GM19372 (cell line): ENCODE data around the gene RCOR1.
"Not testable (repeated sequence)": the region's sequence is repeated elsewhere in the genome, so short reads cannot be mapped to it uniquely, and the experiment has no call there.

Experiments
- ATAC-seq: cut with Tn5 transposase; IDR thresholded peaks from one replicate; pipeline ENCODE4 v1.9.1; 2021; ENCODE audit warnings: mild to moderate bottlenecking, low read depth, moderate library complexity; ENCODE audit not compliant: unreplicated experiment

RCOR1 gene

DNA sequence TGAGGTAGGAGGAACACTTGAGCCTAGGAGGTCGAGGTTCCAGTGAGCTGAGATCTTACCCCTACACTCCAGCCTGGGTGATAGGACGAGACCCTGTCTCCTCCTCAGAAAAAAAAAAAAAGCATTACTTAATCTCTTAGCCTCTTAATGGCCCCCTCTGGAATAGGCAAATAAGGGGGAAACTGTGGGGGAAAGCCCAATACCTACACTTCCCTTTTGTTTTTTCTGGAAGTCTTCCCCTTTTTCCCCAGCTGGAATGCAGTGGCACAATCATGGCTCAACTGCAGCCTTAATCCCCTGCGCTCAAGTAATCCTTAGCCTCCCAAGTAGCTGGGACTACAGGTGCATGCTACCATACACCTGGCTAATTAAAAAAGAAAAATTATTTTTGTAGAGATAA, 32.2 kb downstream of the RCOR1 start:
- no peak for ATAC-seq

DNA sequence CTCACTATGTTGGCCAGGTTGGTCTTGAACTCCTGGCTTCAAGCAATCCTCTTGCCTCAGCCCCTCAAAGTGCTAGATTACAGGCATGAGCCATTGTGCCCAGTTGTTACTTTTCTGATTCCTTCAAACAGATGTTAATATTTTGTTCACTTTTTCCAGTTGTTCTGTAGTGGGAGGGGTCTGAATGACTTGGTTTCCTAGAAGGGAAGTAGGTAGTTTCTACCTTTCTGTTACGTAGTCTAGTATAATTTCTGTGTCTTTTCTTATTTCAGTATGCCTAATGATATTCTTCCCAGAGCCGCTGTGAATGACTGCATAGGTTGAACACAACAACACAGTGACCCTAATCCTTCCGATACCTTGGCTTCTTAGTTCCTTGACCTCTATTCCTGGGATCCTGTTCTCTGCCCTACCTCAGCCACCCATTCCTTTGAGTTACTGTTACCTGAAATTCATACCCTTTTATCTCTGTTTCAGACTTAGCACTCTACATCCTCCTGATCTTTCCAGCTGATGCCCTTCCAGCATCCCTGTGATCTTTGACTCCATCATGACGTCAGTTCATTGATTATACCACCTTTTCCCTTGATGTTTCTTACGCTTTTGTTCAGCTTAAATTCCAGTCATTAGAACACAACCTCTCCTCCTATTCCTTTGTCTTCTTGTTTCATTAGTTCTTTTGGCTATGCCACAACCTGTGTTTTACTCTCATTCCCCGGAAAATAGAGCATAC, 33.3 kb downstream of the RCOR1 start:
- no peak for ATAC-seq

DNA sequence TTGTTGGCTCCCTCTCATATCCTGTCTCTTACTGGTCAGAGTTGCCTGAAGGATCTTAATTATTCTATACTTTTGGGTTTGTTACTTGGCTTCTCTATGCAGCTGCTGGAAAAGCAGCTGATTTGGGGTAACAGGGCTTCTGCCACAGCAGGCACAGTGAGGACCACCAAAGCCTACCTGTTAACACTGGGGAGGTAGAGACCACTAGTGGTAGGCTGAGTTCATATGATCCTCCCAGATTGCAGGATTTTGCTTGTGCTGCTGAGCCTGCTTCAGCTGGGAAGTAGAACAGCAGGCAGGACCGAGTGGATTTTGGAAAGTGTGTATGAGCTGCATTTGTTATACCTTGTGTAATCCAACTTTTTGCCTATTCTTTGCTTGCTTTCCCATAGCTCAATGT, 34.1 kb downstream of the RCOR1 start:
- no peak for ATAC-seq

DNA sequence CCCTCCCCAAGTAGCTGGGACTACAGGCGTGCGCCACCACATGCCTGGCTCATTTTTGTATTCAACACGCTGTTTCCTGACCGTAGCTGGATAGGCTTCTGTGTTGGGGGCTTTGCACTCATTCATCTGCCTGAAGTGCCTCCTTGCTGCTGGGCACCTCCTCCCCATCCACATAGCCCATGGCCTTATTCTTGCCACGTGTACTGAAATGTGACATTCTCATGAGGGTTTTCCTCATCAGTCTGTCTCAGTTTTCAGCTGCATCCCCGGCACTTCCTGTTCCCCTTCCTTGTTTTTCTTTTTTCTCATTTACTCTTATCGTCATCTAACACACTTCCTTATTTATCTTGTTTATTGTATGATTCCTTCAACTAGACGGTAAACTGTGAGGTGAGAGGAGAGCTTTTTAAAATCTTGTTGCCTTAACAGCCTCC, 36.6 kb downstream of the RCOR1 start:
- ATAC-seq: no peak

DNA sequence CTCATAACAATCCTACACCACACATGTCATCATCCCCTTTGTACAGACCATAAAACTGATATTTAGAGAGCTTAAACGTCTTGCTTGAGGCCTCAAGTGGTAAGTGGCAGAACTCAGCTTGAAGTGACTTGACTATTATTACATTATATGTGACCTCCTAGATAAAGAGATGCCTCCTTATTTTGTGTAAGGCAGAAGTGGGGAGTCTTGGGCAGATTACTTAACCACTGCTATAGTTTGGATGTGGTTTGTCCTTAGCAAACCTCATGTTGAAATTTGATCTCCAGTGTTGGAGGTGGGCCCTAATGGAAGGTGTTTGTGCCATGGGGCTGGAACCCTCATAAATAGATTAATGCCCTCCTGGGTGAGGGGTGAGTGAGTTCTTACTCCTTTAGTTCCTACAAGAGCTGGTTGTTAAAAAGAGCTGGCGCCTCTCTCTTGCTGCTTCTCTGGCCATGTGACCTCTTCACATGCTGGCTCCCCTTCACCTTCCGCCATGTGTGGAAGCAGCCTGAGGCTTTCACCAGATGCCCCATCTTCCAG, 37.4 kb downstream of the RCOR1 start:
- ATAC-seq: no peak

DNA sequence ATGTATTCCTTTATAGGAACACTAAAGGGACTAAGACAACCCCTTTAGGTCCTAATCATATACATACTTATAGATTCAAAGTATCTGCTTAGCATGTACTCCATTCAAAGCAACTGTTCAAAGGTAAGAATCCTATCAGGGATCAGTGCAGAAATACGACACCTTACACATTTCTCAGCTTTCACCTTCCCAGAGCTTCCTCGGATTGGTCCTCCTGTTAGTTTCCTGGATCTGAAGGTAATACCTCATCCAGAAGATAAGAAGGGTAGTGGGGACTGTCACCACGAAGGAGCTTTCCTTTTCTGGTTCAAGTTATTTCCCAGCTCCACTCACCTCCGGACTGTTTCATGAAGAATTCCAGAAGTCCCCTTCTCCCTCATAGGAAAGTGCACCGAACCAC, 38.0 kb downstream of the RCOR1 start:
- ATAC-seq: no peak

DNA sequence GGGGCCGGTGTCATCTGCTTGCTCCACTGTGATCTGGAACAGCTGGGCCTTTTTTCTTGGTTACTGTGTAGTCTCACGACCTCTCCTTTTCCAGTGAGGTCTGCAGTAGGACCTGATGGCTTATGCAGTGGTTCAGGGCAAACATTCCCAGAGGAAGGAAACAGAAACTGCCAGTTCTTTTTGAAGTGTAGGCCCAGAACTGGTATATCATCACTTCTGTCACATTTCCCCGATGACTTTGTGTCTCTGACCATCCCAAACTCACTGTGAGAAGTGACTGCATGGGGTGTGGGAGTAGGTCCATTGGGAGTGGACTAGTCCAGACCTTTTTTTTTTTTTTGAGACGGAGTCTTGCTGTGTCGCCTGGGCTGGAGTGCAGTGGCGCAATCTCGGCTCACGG, 38.4 kb downstream of the RCOR1 start:
- no peak for ATAC-seq

DNA sequence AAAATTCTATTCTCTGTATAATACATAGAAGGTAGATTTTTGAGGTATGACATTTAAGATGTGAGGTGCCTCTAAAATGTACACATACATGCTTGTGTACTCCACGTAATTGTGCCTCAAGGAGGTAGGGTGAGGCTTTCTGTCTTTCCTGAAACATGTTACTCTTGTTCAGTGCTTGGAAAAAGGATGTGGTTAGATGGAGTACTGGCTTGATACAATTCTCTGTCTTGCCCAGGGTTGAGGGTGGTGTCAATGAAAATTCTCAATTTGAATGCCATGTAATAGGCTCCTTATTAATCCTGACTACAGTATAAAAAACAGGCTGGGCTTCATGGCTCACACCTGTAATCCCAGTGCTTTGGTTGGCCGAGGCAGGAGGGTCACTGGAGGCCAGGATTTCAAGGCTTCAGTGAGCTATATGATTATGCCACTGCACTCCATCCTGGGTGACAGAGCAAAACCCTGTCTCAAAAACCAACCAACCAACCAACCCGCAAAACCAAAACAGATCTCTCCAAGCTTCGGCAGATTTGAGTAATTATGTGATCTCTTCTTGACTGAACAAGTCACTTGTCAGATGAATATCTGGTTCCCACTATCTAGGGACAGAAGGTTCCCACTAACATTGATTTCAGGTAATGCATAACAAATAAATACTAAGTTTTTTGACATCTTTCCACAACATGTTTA, 41.6 kb downstream of the RCOR1 start:
- ATAC-seq: no peak

DNA sequence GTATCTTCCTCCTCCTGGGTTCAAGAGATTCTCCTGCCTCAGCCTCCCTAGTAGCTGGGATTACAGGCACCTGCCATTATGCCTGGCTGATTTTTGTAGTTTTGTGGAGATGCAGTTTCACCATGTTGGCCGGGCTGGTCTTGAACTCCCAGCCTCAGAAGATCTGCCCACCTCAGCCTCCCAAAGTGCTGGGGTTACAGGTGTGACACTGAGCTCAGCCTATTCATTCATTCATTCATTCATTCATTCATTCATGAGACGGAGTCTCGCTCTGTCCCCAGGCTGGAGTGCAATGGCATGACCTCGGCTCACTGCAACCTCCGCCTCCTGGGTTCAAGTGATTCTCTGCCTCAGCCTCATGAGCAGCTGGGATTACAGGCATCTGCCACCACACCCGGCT, 47.2 kb downstream of the RCOR1 start:
- not testable (repeated sequence) for ATAC-seq

DNA sequence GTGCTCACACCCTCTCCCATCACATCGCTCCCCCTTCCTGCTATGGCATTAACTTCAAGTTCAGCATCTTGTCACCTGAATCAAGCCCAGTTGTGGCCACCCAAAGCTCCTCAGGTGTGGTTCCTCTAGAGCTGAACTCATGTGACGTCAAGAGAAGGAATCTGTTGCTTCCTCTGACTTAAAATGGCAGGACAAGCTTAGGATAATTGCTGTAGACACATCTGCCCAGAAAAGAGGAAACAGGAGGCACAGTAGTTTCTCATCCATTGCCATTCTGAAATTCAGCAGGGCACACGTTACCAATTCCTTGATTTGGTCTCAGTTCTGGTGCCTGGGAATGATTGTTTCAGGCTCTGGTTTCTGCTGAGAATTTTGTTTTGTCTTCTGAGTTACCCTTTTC, 52.1 kb downstream of the RCOR1 start:
- no peak for ATAC-seq

DNA sequence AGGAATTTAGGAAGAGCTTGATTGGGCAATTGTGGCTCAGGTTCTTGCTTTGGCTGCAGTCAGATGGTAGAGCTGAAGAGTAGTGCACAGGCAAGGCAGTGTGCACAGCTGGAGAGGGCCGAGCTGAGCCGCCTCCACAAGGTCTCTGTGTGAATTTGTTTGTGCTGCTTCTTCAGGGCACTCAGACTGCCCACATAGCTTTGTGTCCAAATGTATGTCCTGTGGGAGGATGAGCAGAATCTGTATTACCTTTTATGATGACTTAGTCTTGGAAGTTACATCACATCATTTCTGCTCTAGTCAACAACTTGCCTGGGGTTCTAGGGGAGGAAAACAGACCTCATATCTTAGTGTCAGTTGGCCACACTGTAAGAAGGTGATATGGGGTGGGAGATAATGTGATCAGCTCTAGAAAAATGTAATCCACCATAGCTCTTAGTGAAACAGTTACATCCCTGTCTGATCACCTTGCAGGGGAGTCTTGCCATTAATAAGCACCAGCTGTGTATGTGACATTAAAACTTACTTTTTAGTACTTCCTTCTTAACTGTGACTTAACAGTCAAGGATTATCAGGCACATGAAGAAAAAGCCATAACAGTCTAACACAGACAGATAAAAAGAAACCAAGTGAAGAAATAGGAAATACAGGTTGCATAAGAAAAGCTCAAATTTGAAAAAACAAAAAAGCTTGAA, 53.4 kb downstream of the RCOR1 start:
- no peak for ATAC-seq

DNA sequence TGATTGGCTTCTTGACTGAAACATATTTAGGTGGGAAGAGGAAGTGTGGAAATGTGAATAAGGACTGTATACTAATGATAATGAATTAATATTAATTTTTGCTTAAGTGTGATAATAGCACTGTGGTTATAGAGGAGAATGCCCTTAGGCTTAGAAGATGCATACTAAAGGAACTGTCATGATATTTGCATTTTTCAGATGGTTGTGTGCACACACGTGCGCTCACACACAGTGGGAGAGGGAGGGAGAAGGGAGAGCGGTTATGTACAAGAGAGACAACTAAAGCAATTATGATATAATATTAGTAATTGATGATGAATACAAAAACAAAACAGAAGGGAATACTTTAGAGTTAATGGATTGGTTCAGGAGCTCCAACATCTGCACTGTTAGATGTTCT, 54.2 kb downstream of the RCOR1 start:
- no peak for ATAC-seq

DNA sequence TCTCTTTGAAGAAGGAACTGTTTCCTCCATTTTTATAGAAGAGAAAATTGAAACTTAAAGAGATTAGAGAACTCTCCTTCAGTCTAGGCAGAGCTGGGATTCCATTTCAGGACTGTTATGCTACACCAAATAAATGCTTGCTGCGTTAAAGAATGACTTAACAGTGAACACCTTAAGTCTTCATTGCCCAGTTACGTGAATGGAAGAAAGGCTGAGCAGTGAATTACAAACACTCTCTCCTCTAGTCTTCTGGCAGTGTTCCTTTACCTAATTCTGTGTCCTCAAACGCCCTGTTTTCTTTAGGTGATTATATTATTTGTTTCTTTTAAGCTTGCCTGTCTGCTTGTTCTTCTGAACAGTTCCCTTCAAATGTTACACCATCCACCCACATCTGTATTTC, 59.7 kb downstream of the RCOR1 start:
- ATAC-seq: no peak

DNA sequence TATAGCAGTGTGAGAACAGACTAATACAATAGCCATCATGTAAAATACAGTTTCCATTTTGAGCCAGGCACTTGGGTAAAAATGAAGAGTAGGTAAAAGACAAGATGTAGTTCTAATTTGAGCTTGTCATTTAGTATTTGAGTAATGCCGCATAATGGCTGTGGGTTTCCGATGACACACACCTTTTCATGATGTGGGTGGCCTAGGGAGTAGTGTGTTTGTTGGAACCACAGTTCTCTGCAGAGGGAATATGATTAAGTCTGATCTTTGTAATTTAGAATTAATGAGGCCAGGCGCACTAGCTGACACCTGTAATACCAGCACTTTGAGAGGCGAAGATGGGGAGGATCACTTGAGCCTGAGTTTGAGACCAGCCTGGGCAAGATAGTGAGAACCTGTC, 61.8 kb downstream of the RCOR1 start:
- no peak for ATAC-seq

DNA sequence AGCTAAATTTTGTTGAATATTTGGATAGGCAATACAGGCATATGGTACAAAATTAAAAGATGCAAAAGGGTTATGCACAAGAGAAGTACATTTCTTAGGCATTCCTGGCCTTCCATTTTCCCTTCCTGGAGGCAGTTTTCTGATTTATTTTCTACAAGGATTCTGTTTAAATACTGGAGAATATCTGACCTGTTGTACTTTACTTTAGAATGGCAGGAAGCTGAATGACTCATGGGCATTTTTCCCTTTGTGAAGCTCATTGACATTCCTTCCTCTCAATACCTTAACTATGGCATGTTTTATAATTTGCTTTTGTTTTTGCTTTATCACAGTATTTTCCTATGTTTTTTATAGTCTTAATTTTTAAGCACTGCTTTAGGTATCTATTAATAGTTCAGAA, 62.7 kb downstream of the RCOR1 start:
- no peak for ATAC-seq

DNA sequence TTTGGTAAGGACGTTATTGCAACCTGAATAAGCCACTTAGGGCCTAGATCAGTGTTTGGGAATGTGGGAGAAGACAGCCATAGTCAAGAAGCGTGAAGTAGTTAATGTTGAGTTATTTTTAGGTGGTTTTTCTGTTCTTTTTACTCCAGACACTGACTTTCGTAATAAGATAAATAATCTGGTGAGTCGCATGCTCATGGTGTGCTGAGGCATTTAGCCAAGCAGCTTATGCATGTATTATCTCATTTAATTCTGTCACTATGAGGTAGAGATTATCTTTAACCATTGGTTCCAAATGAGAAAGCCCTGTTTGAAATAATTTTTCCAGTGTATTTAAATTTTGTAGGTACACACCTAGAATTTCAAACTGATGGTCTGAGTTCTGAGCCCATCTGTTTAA, 67.3 kb downstream of the RCOR1 start:
- no peak for ATAC-seq

DNA sequence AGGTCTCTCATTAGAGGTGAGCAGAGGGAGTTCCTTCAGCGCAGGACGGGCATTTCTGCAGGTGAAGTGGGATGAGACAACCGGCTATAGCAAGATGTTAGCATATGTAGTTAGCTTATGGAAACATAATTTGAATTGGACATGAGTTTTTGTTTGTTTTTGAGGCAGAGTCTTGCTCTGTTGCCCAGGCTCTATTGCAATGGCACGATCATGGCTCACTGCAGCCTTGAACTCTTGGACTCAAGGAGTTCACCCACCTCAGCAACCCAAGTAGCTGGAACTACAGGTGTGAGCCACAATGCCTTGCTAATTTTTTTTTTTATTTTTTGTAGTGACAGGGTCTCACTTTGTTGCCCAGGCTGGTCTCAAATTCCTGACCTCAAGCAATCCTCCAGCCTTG, 69.2 kb downstream of the RCOR1 start:
- ATAC-seq: no peak

DNA sequence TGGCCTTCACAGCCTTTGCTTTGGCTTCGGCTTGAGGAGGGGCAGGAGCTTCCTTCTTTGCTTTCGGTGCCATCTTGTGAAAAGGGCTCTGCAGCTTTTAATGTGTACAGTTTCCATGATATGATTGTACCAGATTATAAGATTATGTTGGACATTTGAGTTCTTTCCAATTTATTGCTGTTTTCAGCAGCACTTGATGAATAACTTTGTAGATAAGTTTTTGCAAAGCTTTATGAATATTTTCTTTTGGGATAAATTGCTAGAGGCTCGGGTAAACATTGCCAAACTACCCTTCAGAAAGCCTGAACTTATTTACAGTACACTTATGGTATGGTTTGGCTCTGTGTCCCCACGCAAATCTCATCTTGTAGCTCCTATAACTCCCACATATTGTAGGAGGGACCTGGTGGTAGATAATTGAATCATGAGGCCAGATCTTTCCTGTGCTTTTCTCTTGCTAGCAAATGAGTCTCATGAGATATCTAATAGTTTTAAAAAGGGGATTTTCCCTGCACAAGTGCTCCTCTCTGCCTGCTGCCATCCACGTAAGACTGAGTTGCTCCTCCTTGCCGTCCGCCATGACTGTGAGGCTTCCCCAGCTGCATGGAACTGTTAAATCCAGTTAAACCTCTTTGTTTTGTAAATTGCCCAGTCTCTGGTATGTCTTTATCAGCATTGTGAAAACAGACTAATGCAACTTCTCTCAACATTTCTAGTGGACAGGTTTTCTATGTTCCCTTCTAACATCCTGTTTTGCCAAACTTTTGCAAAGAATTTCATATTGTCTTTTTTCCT, 70.4 kb downstream of the RCOR1 start:
- ATAC-seq: no peak

DNA sequence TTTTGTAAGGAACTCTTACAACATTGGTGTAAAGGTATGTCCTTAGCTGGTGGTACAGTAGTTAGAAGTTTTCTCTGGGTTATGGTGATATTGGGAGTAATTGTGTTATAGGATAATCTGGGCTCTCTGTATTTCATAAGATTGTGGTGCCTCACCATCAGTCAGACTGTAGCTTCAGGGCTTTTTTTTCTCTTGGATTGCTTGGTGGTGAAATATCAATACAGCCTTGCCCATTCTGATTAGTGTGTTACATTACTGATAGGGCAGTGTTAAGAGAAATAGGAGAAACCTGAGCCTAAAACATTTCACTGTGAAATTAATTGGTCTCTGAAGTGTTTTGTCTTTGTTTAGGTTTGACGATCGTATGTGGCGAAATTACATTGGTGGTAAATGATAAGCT, 71.0 kb downstream of the RCOR1 start:
- no peak for ATAC-seq

DNA sequence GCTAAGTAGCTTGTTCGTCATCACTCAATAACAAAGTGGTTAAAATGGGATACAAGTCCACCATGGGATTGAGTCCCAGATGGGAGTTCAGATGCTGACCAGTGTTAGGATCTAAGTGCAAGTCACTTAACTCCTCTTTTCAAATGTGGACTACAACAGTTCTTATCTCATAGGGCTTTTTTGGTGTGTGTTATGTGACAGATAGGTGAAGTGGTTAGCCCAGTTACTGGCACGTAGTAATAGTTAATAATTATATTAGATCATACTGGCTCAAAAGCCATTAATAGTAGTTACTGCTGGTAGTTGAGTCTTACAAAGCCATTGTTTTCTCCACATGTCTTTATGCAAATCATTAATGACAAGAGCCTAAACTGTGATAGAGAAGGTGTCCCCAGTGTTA, 73.2 kb downstream of the RCOR1 start:
- no peak for ATAC-seq

DNA sequence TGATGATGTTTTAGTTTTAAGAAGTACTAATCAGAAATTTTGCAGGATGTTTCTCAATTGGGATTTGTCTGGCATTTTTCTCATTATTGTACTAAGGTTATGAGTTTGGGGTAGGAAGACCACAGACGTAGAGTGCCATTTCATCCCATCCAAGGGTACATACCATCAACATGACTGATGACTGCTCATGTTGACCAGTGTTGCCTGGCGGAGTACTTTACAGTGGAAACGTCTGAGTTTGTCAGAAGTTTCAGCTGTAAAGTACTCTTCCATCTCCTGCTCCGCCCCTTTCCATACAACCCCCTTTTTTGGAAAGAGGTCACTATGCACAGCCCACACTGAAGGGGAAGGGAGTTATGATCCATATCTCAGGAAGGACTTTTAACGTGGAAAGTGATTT, 74.2 kb downstream of the RCOR1 start:
- ATAC-seq: no peak
